Measurements from ENCODE around the gene PGA4.
"Not testable (repeated sequence)": the region's sequence is repeated elsewhere in the genome, so short reads cannot be mapped to it uniquely, and the experiment has no call there.

DNA sequence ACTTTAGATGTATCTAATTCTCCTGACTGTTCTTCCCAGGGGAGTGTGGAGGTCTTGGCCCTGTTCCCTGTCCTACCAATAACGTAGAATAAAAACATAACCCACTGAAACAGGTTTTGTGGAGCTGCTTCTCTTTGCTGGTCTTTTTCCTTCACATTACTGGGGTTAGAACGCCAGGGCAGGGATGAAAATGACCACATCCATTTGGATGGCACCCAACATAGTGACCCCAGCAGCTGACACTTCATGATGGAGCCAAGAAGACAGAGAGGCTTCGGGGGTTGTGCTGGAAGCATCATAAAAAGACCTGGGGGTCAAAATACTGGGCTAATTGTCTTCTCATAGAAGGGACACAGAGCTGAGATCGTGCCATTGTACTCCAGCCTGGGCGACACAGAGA is 9.4 kb downstream of the PGA4 start:
- TF ChIP-seq, protein P1, sequence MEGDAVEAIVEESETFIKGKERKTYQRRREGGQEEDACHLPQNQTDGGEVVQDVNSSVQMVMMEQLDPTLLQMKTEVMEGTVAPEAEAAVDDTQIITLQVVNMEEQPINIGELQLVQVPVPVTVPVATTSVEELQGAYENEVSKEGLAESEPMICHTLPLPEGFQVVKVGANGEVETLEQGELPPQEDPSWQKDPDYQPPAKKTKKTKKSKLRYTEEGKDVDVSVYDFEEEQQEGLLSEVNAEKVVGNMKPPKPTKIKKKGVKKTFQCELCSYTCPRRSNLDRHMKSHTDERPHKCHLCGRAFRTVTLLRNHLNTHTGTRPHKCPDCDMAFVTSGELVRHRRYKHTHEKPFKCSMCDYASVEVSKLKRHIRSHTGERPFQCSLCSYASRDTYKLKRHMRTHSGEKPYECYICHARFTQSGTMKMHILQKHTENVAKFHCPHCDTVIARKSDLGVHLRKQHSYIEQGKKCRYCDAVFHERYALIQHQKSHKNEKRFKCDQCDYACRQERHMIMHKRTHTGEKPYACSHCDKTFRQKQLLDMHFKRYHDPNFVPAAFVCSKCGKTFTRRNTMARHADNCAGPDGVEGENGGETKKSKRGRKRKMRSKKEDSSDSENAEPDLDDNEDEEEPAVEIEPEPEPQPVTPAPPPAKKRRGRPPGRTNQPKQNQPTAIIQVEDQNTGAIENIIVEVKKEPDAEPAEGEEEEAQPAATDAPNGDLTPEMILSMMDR (IDR thresholded peaks at IDR 0.05), result not testable (repeated sequence)
- not testable (repeated sequence) for TF ChIP-seq POLR2A, EP300 (IDR thresholded peaks at IDR 0.05)

All from tibial nerve (tissue), 4 donors.